ENCODE measurements around the gene PCBP2.
"Not testable (repeated sequence)": the region's sequence is repeated elsewhere in the genome, so short reads cannot be mapped to it uniquely, and the experiment has no call there.

Gene PCBP2

DNA sequence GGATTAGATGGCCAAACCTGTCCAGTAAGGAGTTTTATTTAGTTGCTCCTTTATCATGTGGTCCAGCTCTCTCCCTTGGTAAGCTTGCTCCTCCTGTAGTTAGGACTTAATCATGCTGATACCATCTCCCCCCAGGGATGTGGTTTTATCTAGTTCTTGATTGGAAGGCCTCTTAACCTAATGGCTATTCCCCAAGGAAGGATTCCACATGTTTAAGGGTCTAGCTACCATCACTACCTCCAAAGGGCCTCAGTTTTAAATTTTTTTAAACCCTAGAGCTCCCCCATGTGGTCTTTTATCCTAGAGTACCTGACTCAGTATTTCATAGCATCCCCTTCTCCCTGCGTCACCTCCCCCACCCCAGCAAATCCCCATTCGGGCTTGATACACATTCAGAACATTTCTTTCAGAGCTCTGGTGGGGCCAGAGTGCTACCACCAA lies 24.9 kb downstream of the PCBP2 start:
- TF ChIP-seq, protein P1, sequence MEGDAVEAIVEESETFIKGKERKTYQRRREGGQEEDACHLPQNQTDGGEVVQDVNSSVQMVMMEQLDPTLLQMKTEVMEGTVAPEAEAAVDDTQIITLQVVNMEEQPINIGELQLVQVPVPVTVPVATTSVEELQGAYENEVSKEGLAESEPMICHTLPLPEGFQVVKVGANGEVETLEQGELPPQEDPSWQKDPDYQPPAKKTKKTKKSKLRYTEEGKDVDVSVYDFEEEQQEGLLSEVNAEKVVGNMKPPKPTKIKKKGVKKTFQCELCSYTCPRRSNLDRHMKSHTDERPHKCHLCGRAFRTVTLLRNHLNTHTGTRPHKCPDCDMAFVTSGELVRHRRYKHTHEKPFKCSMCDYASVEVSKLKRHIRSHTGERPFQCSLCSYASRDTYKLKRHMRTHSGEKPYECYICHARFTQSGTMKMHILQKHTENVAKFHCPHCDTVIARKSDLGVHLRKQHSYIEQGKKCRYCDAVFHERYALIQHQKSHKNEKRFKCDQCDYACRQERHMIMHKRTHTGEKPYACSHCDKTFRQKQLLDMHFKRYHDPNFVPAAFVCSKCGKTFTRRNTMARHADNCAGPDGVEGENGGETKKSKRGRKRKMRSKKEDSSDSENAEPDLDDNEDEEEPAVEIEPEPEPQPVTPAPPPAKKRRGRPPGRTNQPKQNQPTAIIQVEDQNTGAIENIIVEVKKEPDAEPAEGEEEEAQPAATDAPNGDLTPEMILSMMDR (IDR thresholded peaks at IDR 0.05; ENCODE audit: low read depth, low read length, missing control alignments) = peak; percentile 31
- H3K4me3 ChIP-seq (replicated peaks; ENCODE audit: low read depth, low read length) = no peak overlapping the region
- no peak for DNase-seq (ENCODE audit: extremely low read depth, low read depth)

DNA sequence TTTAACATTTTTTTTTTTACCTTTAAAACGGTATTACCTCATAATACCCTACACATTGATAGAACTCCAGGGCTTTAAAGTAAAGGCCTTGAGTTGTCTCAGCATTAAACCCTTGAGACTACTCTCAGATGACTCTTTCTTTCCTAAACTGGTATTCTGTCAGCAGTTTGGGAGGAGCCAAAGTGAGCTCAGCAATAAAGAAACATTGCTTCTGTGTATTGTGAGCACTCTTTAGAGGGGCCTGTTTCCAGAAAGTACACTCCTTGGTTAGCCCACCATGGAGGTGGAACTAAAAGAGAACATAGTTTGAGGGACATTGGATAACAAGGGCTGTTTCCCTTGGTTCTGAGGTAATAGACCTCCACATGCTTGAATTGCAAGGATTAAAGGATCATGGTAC lies 27.0 kb downstream of the PCBP2 start:
- no peak overlapping the region for H3K4me3 ChIP-seq (replicated peaks; ENCODE audit: low read depth, low read length)
- TF ChIP-seq, protein P1 (IDR thresholded peaks at IDR 0.05; ENCODE audit: low read depth, low read length, missing control alignments) = no peak
- no peak for DNase-seq (ENCODE audit: extremely low read depth, low read depth)

DNA sequence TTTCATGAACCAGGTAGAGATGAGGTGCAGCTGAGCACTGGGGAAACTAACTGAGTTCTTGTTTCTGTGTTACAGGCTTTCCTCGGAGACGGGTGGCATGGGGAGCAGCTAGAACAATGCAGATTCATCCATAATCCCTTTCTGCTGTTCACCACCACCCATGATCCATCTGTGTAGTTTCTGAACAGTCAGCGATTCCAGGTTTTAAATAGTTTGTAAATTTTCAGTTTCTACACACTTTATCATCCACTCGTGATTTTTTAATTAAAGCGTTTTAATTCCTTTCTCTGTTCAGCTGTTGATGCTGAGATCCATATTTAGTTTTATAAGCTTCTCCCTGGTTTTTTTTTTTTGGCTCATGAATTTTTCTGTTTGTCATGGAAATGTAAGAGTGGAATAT lies 27.4 kb downstream of the PCBP2 start:
- no peak overlapping the region for H3K4me3 ChIP-seq (replicated peaks; ENCODE audit: low read depth, low read length)

DNA sequence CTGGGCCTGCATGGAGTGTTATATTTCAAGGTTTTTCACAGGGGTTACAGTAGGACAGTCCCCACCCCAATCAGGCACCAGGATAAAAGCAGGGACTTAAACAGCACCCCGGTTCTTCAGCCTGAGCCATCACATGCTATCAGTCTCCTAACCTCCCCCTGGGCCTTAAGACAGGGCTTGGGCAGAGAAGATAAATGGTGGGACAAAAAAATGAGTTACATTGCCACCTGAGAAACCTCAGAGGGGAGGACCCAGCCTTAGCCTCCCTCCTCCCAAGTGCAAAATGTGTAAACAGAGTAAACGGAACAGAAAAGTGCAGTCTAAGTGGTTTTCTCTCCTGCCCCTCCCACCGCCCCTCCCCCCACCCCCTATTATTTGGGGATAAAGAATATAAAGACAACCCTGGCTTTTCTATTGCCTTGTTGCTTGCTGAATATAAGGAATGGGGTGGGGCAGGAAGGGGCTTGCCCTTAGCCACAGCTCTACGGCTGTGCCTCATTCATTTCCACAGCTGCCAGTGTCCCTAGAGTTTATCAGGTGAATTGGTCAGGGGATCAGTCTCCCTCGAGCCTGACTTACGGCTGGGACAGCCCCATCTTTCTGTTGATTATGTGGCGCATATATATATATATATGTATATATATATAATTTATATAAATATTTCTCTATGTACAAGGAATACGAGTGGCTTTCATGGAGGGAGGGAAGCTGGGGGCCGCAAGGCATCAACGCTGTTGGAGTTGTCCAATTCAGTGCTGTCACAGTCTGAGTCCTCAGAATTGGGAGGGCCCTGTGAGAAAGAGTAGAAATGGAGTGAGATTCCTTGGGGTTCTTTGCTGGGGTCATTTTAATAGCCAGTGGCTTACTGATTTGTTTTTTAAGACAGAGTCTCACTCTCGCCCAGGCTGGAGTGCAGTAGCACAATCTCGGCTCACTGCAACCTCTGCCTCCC lies 28.9 kb downstream of the PCBP2 start:
- no peak overlapping the region for H3K4me3 ChIP-seq (replicated peaks; ENCODE audit: low read depth, low read length)
- TF ChIP-seq, protein P1 (IDR thresholded peaks at IDR 0.05; ENCODE audit: low read depth, low read length, missing control alignments) = no peak
- DNase-seq (ENCODE audit: extremely low read depth, low read depth) = no peak

More for the DNA sequence above, 27.4 kb downstream of the PCBP2 start:
- no peak for DNase-seq (ENCODE audit: extremely low read depth, low read depth)
- TF ChIP-seq, protein P1 (IDR thresholded peaks at IDR 0.05; ENCODE audit: low read depth, low read length, missing control alignments) = no peak

DNA sequence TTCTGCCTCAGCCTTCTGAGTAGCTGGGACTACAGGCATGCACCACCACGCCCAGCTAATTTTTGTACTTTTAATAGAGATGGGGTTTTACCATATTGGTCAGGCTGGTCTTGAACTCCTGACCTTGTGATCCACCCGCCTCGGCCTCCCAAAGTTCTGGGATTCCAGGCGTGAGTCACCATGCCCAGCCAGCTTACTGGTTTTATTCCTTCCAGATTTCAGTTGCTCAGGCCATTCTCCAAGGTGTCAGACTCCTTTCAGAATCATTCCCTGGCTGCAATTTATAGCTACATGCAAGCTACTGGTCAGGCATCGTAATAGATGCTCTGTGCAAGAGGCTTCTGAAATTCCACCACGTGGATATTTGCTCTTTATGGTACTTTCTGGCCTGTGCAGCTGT lies 29.6 kb downstream of the PCBP2 start:
- not testable (repeated sequence) for DNase-seq (ENCODE audit: extremely low read depth, low read depth); H3K4me3 ChIP-seq (replicated peaks; ENCODE audit: low read depth, low read length)

DNA sequence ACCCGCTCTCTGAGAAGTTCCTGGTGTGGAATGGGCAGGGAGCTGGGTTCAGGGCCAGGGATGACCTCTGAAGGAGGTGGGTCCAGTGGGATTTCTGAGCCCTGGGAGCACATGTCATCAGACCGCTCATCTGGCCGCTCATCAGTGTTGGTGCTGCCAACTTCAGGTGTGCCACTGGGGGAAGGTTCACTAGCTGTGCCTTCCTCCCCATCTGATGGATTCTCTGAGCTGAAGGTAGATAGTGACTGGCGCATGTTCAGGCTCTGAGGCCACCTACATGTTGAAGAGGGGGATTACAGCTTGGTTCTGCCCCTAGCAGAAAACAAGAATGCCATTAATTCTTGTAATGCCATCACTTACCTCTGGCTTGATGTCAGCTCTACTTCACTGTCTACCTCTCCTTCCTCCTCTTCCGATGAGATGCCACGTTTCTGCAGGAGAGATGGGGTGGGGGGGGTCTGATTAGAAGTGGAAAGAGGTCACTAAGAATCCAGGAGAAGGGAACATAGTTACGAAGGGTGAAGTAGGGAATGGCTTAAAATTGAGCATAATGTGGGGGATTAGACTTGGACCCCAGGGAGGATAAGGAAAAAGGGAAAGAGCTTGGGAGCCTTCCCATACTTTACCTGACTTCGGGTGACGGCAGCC lies 30.2 kb downstream of the PCBP2 start:
- H3K4me3 ChIP-seq (replicated peaks; ENCODE audit: low read depth, low read length) = no peak overlapping the region
- TF ChIP-seq, protein P1 (IDR thresholded peaks at IDR 0.05; ENCODE audit: low read depth, low read length, missing control alignments) = no peak
- DNase-seq (ENCODE audit: extremely low read depth, low read depth) = no peak

DNA sequence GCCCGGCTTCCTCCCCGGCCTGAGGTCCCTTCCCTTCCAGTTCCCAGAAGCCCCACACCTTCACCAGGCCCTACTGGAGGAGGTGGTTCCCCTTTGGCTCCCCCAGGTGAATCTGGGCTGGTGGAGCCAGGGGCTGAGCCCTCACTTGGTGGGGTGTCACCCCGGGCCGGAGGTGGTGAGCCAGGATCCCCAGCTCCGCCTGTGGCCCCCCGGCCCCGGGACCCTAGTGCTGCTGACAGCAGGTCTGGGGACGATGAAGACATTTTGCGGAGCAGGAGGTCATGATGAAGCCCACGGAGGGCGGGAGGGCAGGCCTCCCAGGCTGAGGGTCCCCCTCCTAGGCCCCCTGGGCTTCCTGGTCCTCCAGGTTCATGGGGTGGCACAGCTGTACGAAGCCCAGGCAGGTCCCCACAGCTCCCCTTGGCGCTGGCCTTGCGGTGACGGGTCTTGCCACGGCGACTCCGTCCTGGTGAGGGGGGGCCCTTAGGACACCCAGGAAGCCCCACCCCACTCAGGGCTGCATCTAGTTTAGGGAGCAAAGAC lies 30.8 kb downstream of the PCBP2 start:
- TF ChIP-seq, protein P1 (IDR thresholded peaks at IDR 0.05; ENCODE audit: low read depth, low read length, missing control alignments) = no peak
- no peak overlapping the region for H3K4me3 ChIP-seq (replicated peaks; ENCODE audit: low read depth, low read length)
- no peak for DNase-seq (ENCODE audit: extremely low read depth, low read depth)
